ENCODE measurements around the gene ETV5.

- TF ChIP-seq, protein P1, sequence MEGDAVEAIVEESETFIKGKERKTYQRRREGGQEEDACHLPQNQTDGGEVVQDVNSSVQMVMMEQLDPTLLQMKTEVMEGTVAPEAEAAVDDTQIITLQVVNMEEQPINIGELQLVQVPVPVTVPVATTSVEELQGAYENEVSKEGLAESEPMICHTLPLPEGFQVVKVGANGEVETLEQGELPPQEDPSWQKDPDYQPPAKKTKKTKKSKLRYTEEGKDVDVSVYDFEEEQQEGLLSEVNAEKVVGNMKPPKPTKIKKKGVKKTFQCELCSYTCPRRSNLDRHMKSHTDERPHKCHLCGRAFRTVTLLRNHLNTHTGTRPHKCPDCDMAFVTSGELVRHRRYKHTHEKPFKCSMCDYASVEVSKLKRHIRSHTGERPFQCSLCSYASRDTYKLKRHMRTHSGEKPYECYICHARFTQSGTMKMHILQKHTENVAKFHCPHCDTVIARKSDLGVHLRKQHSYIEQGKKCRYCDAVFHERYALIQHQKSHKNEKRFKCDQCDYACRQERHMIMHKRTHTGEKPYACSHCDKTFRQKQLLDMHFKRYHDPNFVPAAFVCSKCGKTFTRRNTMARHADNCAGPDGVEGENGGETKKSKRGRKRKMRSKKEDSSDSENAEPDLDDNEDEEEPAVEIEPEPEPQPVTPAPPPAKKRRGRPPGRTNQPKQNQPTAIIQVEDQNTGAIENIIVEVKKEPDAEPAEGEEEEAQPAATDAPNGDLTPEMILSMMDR (IDR thresholded peaks at IDR 0.05): no peak
- TF ChIP-seq POLR2AphosphoS5 (IDR thresholded peaks at IDR 0.05): no peak
Observed at GRCh38 chr3:186144257-186144656, 35.4 kb upstream of the ETV5 start.
